ENCODE results near the gene SHROOM3.

Gene SHROOM3

DNA sequence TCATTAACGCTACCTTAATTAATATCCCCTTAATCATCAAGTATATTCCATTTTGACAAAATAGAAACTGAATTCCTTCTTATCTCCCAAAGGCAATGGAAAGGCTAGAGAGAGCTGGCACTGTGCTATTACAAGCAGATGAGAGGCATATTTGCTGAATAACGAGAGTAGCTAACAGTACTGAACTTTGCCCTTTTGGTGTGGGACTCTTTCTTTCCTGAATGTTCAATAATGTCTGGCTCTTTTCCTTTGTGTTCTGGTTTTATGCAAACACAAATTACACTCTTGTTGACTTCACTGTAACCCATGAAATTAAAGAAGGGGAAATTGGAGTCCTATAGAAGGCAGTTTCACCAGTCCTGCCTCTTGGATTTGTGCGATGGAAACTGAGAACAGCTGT is 63.5 kb downstream of the SHROOM3 start:
- no peak for DNase-seq

DNA sequence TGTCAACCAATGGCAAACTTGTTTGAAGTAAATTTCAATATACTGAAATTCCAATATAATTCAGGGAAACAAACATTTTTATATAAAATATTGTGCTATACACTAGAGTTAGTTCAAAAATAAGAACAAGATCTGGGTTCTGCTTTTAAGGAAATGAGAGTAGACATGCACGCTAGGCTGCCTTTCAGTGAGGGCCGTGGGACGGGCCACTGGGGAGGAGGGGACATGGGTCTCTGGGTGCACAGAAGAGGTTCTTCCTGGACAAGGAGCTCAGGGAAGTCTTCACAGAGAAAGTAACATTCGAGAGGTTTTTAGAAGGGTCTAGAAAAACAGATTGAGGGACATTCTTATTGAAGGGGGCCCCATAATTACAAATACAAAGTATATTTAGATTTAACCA is 64.4 kb downstream of the SHROOM3 start:
- DNase-seq = no peak

DNA sequence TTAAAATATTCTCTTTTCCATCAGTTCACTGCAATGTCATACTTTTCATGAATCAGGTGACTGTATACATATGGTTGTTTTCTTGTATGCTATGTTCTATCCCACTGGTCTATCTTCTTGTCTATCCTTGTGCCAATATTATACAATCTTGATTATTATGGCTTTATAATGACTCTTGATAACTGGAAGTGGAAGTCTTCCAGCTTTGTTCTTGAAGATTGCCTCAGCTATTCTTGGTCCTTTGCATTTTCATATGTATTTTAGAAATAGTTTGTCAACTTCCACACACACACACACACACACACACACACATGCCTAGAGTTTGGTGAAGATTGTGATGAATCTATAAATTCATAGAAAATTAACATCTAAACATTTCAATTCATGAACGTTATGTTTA is 67.9 kb downstream of the SHROOM3 start:
- no peak for DNase-seq

DNA sequence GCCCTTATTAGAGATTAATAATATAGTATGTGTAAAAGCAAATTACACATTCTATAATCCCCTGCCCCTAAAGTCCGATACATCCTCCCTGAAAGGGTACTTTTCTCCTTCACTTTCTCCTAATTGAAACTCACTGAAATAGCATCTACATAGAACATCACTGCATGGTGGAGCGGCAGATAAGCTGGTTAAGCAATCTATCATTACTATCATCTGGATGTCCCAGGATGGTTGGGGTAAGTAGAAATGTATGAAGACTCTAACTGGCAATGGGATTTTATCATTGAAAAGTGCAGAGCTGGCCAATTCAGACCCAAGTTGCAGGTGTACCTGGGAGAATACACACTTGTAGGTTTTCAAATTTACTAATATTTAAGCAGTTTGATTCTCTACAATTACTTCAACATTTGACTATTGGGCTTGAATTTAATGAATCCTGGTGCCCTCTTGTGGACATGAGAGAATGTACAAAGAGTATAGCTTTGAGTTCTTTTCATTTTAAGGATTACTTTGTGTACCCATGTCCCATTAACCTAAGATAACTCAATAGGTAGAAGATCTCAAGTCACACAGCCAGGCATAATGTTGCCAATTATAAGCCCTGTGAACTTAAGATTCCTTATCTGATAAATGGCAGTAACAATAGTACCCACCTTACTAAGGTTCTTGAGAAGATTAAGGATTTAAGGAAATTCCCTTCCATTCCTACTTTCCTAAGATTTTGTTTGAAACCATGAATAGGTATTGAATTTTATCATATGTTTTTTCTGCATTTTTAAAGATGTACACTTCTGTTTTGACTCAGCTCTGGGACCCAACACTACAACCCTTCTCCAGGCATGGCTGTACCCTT is 69.8 kb downstream of the SHROOM3 start:
- peak; percentile 46 to 66 for DNase-seq

DNA sequence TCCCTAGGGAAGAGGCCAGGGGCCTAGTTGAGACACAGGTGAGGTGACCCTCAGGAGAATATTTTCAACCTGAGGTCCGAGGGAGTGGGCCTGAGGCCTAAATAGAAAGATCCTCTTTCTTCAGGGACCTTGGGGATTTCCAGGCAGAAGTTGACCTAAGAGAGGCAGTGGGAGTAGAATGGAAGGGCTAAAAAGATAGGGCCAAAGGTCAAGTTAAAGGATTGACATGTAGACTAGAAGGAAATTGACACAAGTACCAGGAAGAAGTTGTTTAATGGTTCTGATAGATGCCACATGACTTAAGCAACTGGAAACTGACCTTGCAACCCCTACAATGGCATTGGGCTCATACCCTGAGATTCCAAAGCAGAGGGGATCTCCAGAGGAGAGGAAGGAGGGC is 76.9 kb downstream of the SHROOM3 start:
- DNase-seq = no peak

DNA sequence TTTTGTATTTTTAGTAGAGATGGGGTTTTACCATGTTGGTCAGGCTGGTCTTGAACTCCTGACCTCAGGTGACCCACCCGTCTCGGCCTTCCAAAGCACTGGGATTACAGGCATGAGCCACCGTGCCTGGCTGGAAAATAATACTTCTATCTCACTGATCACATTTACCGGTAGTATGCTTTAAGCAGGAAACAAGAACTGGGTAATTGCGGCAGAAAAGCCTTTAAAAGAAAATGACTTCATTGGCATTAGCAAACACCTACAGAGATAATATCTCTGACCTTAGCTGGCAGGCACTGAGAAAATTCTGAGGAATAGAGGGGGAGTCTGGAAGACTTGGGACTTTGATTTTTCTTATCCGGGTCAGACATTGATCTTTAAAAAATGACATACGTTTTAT is 78.5 kb downstream of the SHROOM3 start:
- no peak for DNase-seq

DNA sequence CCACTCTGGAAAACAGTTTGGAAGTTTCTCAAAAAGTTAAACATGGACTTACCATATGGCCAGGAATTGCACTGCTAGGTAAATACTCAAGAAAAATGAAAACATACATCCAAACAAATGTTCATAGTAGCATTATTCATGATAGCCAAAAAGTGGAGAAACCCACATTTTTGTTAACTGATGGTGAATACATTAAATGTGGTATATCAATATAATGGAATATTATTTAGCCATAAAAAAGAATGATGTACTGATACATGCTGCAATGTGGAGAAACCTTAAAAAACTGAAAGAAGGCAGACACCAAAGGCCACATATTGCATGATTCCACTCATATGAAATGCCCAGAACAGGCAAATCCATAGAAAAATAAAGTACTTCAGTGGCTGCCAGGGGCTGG is 79.1 kb downstream of the SHROOM3 start:
- no peak for DNase-seq

DNA sequence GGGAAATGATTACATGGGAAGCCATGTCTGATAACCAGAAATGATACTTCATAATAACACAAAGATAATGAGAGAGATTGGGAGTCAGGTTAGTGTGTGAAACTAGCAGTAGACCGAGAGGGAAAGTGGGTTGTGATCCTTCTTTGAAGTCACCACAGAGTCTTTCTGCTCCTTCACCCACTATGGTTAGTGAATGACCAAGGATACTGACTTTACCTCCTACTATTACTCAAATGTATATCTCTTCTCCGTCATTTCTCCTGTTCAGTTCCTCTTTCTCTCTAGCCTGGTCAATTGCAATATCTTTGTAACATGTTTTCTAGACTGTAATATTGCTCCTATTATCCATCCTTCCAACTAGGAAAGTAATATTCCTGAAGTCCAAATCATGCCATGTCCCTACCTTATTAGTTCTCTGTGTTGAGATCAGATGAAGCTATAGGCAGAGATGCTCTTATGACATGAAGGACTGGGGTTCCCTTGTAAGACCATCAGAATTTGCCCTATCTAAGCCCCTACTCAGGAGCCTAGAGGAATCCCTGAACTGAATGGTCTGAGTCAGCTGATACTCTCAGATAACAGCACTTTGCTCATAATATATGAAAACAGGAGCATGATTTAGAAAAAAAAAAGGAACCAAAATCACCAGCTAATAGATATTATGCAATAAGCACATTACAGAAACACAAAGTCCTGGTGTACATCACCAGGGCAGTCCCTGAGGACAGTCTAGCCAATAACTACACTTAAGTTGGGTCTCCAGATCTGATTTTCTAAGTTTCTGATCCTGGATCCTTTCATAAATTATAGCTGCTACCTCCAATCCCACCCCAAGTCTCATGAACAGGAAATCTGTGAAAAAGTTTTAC is 81.2 kb downstream of the SHROOM3 start:
- no peak for DNase-seq

DNA sequence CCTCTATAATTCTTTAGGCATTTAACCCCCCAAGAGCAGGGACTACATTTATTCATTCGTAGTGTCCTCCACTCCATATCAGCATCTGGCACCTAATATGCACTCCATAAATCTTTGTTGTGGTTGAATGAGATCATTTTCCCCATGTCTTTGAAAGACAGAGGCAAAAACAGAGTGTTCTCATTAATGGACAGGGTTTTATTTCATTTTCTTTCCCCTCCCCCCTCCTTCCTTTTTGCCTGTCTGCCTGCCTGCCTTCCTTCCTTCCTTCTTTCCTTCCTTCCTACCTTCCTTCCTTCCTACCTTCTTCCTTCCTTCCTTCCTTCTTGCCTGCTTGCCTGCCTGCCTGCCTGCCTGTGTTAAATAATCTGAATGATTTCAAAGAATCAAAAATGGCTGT is 83.2 kb downstream of the SHROOM3 start:
- no peak for DNase-seq

DNA sequence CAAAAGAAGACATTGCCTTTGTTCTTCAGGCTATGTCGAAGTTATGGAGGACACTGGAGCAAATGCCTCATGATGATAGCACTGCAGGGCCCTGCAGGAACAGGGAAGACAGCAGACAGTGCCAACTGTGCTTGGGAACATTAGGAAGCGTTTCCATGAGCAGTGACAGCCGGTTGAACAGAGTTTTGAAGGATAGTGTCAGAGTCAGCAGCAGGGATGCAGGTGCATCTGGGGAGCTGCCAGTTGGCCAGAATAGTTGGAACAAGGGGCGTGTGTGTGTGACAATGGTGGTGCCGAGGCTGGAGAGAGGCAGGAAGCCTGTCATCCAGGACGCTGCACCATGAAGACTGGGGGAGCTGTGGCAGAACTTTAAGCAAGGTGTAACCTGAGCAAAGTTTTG is 88.6 kb downstream of the SHROOM3 start:
- no peak for DNase-seq

DNA sequence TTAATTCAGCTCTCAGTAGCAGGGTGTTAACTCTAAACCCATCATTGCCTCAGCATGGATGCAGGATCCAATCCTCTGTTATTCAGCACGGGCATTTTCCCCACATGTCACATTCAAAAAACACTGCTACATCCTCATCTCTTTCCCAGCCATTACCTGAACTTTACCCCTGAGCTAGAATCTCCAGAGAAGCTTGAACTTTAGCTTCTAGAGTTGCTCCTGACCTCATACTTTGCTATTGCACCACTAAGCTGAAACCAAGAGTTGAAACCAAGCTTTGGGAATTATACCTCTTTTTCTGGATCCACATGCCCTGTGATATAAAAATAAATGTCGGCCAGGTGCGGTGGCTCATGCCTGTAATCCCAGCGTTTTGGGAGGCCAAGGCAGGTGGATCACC is 90.7 kb downstream of the SHROOM3 start:
- DNase-seq = no peak

DNA sequence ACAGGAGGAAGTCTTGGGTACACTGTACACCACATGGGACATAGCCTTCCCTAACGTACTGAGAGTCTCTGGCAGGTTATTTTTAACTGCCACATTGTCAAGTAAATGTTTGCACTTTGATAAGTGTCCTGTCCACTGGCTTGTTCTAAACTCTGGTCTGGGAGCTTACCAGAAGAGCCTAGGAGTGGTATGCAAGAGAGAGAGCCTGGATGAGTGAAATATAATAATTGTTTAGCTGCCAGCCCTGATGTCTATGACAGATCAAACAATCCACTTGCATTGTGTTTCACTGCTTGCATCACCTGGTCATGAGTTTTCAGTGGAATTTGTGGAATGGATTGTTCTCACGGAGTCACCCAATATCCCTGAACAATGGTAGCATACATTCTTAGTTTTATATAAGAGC is 91.6 kb downstream of the SHROOM3 start:
- no peak for DNase-seq

DNA sequence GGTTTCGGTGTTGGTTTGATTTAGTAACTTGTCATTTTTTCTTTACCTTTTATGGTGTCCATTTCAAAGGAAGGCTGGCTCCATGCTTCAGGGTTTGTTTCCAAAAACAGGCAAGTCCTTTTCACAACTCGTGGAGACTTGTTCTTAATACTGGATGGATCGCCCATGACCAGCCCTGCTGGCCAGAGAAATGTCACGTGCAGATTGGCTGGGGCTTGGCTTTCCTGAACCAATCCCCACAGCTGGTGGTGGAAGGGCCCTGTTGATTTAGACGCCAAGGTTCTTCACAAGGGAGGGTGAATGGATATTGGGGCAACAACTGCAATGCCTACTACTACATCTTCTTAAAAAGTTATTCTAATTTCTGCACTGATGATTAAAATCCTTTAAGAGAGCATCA is 92.6 kb downstream of the SHROOM3 start:
- no peak for DNase-seq

DNA sequence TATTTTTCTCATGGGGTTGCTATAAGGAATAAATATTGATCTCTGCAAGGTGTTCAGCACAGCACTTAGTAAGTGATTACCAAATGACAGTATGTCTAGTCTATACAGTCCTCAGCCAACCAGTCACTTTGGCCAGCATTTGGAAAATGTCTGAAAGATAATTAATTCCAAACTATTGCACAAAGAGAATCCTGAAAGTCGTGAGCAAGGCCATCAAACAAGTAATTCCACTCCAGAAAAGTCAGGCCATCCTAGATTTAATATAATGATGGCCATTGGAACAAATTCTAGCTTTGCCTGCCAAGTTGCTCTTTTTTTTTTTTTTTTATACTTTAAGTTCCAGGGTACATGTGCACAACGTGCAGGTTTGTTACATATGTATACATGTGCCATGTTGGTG is 96.6 kb downstream of the SHROOM3 start:
- no peak for DNase-seq

DNA sequence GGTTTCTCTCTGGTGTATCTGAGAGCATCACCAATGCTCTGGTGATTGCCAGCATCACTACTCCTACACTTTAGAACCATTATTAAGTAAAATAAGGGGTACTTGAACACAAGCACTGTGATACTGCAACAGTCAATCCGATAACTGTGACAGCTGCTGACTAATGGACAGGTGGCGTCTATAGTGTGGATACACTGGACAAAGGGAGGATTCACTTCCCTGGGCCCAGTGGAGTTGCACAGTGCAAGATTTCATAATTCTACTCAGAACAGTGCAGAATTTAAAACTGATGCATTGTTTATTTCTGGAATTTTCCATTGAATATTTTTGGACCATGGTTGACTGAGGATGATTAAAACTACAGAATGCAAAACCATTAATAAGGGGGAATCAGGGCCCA is 97.8 kb downstream of the SHROOM3 start:
- no peak for DNase-seq

DNA sequence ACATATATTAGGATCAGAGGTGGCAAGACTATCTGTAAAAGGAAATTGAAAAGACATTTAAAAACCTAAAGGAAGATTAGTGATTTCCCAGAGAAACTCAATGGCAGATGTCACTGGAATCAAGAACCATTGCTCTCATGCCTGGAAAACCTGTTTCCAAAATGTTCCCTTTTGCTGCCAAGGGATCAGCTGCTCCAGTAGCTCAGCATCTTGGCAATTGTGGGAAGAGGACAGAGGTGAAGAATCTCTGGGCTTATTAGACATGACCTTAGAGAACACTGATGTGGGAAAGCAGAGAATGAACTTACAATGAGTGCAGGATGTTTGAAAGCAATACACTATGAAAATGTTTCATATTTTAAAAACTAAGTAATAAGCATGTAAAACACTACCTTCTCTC is 98.3 kb downstream of the SHROOM3 start:
- no peak for DNase-seq

DNA sequence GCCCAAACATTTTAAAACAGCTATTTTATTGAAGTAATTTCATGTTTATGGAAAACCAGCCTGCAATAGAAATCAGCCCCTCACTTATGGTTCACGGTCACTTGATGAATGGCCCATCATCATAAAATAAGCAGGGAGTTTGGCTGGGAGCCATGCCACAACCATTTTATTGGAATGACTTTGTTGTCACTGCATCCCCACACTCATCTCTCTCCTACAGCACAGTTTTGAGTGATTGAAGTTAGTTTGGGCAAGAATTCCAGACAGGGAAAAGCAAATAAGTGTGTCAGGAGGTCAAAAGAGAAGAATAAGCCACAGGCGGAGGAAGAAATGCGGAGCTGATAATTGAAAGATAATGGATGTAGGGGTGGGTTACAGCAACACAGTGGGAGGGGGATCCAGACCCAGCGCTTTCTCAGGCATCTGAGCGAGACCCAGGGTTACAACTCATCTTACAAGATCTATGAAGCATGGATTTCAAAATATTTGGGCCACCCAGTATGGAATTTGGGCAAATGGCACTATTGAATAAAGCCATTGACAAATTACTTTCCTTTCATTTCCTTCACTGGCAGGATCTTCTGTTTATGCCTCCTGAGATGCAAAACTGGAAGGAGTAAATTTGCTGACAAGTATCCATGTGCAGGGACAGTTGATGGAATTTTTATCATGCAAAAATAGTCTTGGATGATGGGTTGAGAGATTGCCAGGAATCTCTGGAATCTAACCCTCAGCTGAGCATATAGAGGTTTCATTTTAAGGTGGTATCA is 100.8 kb downstream of the SHROOM3 start:
- no peak for DNase-seq

DNA sequence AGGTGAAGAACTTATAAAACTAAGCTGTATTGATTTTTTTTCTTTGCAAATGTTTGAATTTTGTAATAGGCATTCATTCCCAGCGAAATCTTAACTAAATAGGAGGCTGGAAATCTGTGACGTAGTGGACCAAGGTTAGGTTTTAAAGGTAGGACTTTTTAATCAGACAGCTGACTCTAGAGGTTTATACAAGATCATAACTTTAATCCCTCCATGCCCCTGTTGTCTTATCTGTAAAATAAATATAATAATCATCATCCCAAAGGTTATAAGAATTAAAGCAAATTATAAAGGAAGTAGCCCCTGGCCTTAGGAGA is 101.3 kb downstream of the SHROOM3 start:
- DNase-seq = no peak

DNA sequence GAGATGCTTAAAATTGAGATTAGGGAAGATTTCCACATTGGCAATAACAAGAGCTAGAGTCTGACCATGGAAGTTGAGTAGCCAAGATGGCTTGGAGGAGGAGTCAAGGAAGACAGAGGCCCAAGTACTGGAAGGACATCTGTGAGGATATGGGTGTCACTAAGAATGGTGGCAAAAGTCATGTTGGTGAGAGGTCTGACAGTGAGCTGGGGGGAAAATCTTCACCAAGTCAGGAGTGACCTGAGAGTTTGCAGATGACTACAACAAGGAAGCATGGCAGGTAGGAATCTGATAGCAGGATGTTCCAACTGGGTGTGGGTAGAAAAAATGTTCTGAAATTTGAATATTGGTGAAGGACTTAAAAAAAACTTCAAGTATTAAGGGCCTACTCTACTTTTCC is 103.3 kb downstream of the SHROOM3 start:
- DNase-seq = no peak

DNA sequence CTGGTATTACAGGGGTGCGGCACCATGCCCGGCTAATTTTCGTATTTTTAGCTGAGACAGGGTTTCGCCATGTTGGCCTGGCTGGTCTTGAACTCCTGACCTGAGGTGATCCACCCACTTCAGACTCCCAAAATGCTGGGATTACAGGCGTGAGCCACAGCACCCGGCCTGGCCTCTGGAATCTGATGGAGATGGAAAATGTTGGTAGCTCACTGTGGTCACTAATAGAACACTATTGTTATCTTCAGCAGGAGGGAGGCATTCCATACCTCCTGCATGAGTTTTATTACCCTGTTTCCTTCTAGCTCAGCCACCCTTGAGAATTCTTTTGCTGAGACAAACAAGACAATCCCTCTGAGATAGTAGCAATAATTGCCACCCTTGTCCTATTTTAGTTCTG is 105.0 kb downstream of the SHROOM3 start:
- no peak for DNase-seq

DNA sequence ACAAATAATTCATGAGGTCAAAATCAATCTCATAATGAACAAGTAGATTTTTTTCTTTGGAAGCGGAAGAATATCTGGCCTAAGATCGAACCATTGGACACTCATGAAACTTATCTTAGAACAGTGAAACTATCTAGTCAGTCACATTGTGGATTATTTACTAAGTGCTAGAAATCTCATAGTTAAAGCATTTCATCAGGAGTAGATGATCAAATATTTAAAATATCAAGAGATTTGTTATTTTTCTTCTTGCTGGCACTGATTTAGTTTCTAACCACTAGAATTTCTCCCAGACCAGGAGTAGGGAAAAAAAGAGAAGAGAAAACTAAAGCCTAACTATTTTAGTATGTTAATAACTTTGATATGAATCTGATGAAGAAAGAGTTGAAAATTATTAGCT is 105.5 kb downstream of the SHROOM3 start:
- no peak for DNase-seq

DNA sequence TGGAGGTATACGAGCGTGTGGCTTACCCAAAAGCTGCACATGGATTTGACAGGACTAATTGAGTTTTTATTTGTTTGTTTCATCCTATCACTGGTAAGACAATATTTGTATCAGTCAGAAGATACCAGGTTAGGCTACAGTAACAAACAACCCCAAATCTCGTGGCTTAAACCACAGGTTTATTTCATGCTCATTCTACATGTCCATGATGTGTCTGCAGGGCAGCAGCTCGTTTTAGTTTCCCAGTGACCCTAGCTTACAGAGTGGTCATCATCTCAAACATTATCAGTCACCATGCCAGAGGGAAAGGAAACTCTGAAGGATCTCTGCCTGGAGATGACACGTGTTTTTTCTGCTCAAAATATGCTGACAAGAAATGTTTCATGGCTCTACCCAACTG is 108.3 kb downstream of the SHROOM3 start:
- DNase-seq = no peak

DNA sequence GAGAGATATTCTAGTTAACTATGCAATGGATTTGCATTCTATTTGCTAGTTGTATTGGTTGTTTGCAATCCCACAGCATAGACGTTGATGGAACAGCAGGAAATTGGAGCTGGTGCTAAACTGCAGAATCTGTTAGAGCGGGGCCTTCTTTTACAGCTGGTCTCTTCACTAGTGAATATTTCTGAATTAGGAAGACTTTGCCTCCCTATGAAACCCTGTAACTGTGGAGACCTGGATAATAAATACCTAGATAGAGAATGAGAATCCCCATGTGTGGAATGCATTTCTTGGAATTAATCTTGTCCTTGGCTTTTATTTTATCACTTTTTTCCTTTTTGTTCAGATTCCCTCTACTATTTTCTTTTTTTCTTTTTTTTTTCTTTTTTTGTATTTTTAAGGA is 109.7 kb downstream of the SHROOM3 start:
- DNase-seq = no peak

Data from Kasumi-1 (cell line).